Neural cell (in vitro differentiated cells): ENCODE data around the gene OGFR. TPM values are rescaled to one million over a fixed set of nuclear protein-coding genes. Genes with fewer than 3 reads are reported as not detected.
A peak's percentile ranks its signal among the peaks of the same experiment; 100 is the strongest.

Experiments used
- H2AFZ ChIP-seq: fragments of 200-600, 300-800 bp; sonication (generic), shearing (Covaris generic); 2 replicates; pipeline ENCODE4 v1.6.0; 2014; ENCODE audit warnings: low read depth, mild to moderate bottlenecking, antibody characterized with exemption, low read length, moderate library complexity
- H3F3A ChIP-seq: fragments of 200-600 bp; shearing (Covaris generic); 2 replicates; pipeline ENCODE4 v1.6.1; 2016; ENCODE audit warnings: mild to moderate bottlenecking, moderate library complexity, mixed read lengths, antibody characterized with exemption, low read length; ENCODE audit not compliant: insufficient read depth, poor library complexity, severe bottlenecking
- H3K27ac ChIP-seq: fragments of 200-600, 300-800 bp; sonication (generic), shearing (Covaris generic); 2 replicates; pipeline ENCODE4 v1.5.1; 2014; ENCODE audit warnings: mild to moderate bottlenecking, low read length, moderate library complexity
- H3K27me3 ChIP-seq: fragments of 300-800, 200-600 bp; sonication (generic), shearing (Covaris generic); 2 replicates; pipeline ENCODE4 v1.6.0; 2014; ENCODE audit warnings: mild to moderate bottlenecking, low read depth, low read length, moderate library complexity; ENCODE audit not compliant: insufficient read depth
- H3K36me3 ChIP-seq: fragments of 300-800, 200-600 bp; sonication (generic), shearing (Covaris generic); 2 replicates; pipeline ENCODE4 v1.5.1; 2014; ENCODE audit warnings: mild to moderate bottlenecking, antibody characterized with exemption, low read length, moderate library complexity; ENCODE audit not compliant: insufficient read depth
- H3K4me2 ChIP-seq: fragments of 300-800, 200-600 bp; sonication (generic), shearing (Covaris generic); 2 replicates; pipeline ENCODE4 v1.6.0; 2014; ENCODE audit warnings: mild to moderate bottlenecking, low read length
- H3K4me3 ChIP-seq: fragments of 300-800, 200-600 bp; sonication (generic), shearing (Covaris generic); 2 replicates; pipeline ENCODE4 v1.5.1; 2014; ENCODE audit warnings: mild to moderate bottlenecking, low read length, moderate library complexity
- H3K79me2 ChIP-seq: fragments of 200-600 bp; shearing (Covaris generic); replicated peaks from 2 replicates; pipeline ENCODE4 v1.6.0; 2014; ENCODE audit warnings: mild to moderate bottlenecking, low read length, moderate library complexity; ENCODE audit not compliant: insufficient read depth
- H3K9ac ChIP-seq: fragments of 300-800, 200-600 bp; sonication (generic), shearing (Covaris generic); 2 replicates; pipeline ENCODE4 v1.6.1; 2016; ENCODE audit warnings: mild to moderate bottlenecking, low read length, mixed read lengths
- H3K9me2 ChIP-seq: fragments of 200-600 bp; shearing (Covaris generic); 2 replicates; pipeline ENCODE4 v1.6.1; 2016; ENCODE audit warnings: mild to moderate bottlenecking, low read length, mixed read lengths; ENCODE audit not compliant: insufficient read depth
- H3K9me3 ChIP-seq: fragments of 200-600, 300-800 bp; sonication (generic), shearing (Covaris generic); 2 replicates; pipeline ENCODE4 v1.6.1; 2016; ENCODE audit warnings: mild to moderate bottlenecking, mixed run types, low read length, moderate library complexity, mixed read lengths
- H4K20me1 ChIP-seq: fragments of 200-600 bp; shearing (Covaris generic); 2 replicates; pipeline ENCODE4 v1.6.1; 2016; ENCODE audit warnings: mild to moderate bottlenecking, mixed run types; ENCODE audit not compliant: insufficient read depth
- EP300 ChIP-seq: fragments of 450-650 bp; conservative IDR thresholded peaks from 2 replicates; pipeline ENCODE4 v1.6.1; 2014; ENCODE audit warnings: antibody characterized with exemption, mild to moderate bottlenecking, moderate library complexity; ENCODE audit not compliant: poor library complexity, severe bottlenecking
- EZH2 ChIP-seq: fragments of 200-600, 300-800 bp; shearing (Covaris generic), sonication (generic); IDR thresholded peaks from 2 replicates; pipeline ENCODE4 v1.6.1; 2014; ENCODE audit warnings: antibody characterized with exemption, low read length, borderline replicate concordance, mild to moderate bottlenecking; ENCODE audit not compliant: insufficient read depth, poor library complexity, severe bottlenecking
- POLR2AphosphoS5 ChIP-seq: IDR thresholded peaks from 2 replicates; pipeline ENCODE4 v1.6.1; 2012
- RAD21 ChIP-seq: fragments of 450-650 bp; conservative IDR thresholded peaks from 2 replicates; pipeline ENCODE4 v1.6.1; 2014; ENCODE audit warnings: antibody characterized with exemption, mild to moderate bottlenecking, moderate library complexity
- polyA plus RNA-seq: library from polyadenylated mRNA; depleted of rRNA; stranded (reverse); fragments of >200 nt; gene quantifications from 2 replicates; pipeline ENCODE4 v1.2.3, GENCODE V29; 2014
- TF ChIP-seq, protein P1 (sequence below): fragments of 450-650 bp; IDR thresholded peaks from 2 replicates; pipeline ENCODE4 v1.5.1; 2014; ENCODE audit warnings: antibody characterized with exemption, mild to moderate bottlenecking, moderate library complexity; ENCODE audit not compliant: poor library complexity, severe bottlenecking
- TF ChIP-seq, protein P2 (sequence below): IDR thresholded peaks from 2 replicates; pipeline ENCODE4 v1.6.1; 2012; ENCODE audit warnings: borderline replicate concordance

OGFR gene
- polyA plus RNA-seq, 1 donor from 2014 or later = 15.6 TPM

DNA sequence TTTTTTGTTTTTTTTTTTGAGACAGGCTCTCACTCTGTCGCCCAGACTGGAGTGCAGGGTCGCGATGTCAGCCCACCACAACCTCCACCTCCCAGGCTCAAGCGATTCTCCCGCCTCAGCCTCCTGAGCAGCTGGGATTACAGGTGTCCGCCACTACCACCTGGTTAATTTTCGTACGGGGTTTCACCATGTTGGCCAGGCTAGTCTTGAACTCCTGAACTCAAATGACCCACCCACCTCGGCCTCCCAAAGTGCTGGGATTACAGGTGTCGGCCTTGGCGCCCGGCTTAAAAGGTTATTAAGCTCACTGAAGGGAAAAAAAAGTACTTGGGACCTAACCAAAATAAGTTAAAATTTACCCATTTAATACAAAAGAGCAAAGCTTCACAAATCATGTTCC lies 55.1 kb downstream of the OGFR start:
- H2AFZ ChIP-seq = no peak overlapping the region
- no peaks in the 10 kb centered on the region for H3K36me3 ChIP-seq
- H4K20me1 ChIP-seq = no peaks in the 10 kb centered on the region
- TF ChIP-seq, protein P1, sequence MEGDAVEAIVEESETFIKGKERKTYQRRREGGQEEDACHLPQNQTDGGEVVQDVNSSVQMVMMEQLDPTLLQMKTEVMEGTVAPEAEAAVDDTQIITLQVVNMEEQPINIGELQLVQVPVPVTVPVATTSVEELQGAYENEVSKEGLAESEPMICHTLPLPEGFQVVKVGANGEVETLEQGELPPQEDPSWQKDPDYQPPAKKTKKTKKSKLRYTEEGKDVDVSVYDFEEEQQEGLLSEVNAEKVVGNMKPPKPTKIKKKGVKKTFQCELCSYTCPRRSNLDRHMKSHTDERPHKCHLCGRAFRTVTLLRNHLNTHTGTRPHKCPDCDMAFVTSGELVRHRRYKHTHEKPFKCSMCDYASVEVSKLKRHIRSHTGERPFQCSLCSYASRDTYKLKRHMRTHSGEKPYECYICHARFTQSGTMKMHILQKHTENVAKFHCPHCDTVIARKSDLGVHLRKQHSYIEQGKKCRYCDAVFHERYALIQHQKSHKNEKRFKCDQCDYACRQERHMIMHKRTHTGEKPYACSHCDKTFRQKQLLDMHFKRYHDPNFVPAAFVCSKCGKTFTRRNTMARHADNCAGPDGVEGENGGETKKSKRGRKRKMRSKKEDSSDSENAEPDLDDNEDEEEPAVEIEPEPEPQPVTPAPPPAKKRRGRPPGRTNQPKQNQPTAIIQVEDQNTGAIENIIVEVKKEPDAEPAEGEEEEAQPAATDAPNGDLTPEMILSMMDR = no peak
- TF ChIP-seq EZH2 (no peak), POLR2AphosphoS5 (no peak), RAD21 (no peak)
- no peak overlapping the region for H3K9ac ChIP-seq
- peaks cover 10% of the 10 kb centered on the region for H3K27me3 ChIP-seq
- no peaks in the 10 kb centered on the region for H3K9me2 ChIP-seq
- H3K79me2 ChIP-seq = no peaks in the 10 kb centered on the region
- H3K27ac ChIP-seq = no peak overlapping the region
- H3F3A ChIP-seq = no peaks in the 10 kb centered on the region
- peak overlapping the region; percentile 62 for H3K4me3 ChIP-seq
- no peak overlapping the region for H3K4me2 ChIP-seq
- H3K9me3 ChIP-seq = no peaks in the 10 kb centered on the region

DNA sequence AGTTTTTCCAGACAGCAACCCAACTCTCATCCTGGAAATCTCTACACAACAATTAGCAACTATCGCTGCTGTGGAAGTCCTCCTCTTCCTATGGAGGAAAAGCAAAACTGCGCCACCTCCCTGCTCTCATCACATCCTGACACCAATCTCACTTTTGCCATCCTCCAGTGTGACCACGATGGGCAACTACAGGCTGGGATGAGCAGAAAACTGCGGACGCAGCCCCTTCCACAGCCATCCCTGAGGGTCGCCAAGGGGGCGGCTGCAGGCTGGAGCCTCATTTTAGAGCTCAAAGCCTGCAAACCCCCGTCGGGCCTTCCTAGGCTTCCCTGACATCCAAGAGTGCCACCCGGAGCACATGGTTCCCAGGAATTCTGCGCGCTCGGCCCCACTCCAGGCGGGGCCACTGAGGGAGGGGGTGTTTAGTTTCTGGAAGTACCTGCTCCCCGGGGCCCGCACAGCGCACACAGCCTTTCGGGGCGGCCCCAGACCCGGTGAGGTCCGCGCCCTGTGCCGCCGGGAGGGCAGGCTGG lies 55.8 kb downstream of the OGFR start:
- Histone ChIP-seq H3K27ac (no peak overlapping the region), H3K79me2 (no peaks in the 10 kb centered on the region), H3K36me3 (no peaks in the 10 kb centered on the region), H3K9me3 (no peaks in the 10 kb centered on the region), H2AFZ (no peak overlapping the region), H4K20me1 (no peaks in the 10 kb centered on the region), H3K9me2 (no peaks in the 10 kb centered on the region), H3K27me3 (peaks cover 10% of the 10 kb centered on the region), H3K4me2 (no peak overlapping the region), H3K9ac (peak overlapping the region; percentile 20), H3F3A (no peaks in the 10 kb centered on the region), H3K4me3 (peak overlapping the region; percentile 62)
- TF ChIP-seq, protein P2, sequence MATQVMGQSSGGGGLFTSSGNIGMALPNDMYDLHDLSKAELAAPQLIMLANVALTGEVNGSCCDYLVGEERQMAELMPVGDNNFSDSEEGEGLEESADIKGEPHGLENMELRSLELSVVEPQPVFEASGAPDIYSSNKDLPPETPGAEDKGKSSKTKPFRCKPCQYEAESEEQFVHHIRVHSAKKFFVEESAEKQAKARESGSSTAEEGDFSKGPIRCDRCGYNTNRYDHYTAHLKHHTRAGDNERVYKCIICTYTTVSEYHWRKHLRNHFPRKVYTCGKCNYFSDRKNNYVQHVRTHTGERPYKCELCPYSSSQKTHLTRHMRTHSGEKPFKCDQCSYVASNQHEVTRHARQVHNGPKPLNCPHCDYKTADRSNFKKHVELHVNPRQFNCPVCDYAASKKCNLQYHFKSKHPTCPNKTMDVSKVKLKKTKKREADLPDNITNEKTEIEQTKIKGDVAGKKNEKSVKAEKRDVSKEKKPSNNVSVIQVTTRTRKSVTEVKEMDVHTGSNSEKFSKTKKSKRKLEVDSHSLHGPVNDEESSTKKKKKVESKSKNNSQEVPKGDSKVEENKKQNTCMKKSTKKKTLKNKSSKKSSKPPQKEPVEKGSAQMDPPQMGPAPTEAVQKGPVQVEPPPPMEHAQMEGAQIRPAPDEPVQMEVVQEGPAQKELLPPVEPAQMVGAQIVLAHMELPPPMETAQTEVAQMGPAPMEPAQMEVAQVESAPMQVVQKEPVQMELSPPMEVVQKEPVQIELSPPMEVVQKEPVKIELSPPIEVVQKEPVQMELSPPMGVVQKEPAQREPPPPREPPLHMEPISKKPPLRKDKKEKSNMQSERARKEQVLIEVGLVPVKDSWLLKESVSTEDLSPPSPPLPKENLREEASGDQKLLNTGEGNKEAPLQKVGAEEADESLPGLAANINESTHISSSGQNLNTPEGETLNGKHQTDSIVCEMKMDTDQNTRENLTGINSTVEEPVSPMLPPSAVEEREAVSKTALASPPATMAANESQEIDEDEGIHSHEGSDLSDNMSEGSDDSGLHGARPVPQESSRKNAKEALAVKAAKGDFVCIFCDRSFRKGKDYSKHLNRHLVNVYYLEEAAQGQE = no peak
- TF ChIP-seq POLR2AphosphoS5 (no peak), EP300 (no peak), EZH2 (no peak)
- TF ChIP-seq, protein P1 = peak; percentile 26
